Activated T-helper 1 cell treated with Interleukin-2 at 50 U/mL for 16 hours (primary cell): Measurements from ENCODE around the gene DIAPH3.
"Not testable (repeated sequence)": the region's sequence is repeated elsewhere in the genome, so short reads cannot be mapped to it uniquely, and the experiment has no call there.

ENCODE experiments used
- DNase-seq: peaks from one replicate; pipeline ENCODE4 v3.0.0-alpha.2; 2020; ENCODE audit warnings: low read depth

The DIAPH3 gene, protein sequence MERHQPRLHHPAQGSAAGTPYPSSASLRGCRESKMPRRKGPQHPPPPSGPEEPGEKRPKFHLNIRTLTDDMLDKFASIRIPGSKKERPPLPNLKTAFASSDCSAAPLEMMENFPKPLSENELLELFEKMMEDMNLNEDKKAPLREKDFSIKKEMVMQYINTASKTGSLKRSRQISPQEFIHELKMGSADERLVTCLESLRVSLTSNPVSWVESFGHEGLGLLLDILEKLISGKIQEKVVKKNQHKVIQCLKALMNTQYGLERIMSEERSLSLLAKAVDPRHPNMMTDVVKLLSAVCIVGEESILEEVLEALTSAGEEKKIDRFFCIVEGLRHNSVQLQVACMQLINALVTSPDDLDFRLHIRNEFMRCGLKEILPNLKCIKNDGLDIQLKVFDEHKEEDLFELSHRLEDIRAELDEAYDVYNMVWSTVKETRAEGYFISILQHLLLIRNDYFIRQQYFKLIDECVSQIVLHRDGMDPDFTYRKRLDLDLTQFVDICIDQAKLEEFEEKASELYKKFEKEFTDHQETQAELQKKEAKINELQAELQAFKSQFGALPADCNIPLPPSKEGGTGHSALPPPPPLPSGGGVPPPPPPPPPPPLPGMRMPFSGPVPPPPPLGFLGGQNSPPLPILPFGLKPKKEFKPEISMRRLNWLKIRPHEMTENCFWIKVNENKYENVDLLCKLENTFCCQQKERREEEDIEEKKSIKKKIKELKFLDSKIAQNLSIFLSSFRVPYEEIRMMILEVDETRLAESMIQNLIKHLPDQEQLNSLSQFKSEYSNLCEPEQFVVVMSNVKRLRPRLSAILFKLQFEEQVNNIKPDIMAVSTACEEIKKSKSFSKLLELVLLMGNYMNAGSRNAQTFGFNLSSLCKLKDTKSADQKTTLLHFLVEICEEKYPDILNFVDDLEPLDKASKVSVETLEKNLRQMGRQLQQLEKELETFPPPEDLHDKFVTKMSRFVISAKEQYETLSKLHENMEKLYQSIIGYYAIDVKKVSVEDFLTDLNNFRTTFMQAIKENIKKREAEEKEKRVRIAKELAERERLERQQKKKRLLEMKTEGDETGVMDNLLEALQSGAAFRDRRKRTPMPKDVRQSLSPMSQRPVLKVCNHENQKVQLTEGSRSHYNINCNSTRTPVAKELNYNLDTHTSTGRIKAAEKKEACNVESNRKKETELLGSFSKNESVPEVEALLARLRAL

DNA sequence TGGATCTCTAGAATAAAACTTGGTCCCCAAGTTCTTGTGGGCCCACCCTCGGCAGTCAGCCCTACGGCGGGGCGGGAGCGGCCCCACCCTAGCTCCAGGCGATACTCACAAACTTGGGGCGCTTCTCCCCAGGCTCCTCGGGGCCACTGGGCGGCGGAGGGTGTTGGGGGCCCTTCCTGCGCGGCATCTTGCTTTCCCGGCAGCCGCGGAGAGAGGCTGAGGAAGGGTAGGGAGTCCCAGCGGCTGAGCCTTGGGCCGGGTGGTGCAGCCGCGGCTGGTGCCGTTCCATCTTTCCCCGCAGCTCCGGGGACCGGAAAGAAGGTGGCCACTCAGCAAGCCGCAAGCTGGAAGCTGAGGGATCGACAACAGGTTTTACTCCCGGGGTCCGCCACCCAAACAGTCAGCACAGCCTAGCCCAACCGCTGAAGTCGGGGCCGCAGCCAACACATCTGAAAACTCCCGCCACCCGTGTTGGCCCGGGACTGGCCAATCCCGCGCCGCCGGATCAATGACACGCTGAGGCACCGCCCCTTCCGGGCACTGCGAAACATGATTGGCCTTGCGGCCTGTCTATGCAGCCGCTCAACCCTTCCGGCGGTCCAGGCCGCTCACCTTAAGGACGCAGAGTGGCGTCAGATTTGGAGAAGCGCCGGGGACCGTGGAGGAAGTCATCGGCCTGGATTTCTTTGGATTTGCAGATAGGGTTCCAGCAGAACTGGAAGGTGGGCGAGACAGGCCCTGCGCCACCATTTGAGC lies at the start of gene DIAPH3:
Gene DIAPH3 (minus strand): TSS at position 451 of the 756 bp plus-strand sequence. CDS start 162 bp downstream, at position 289.
- DNase-seq: peak; percentile 85

DNA sequence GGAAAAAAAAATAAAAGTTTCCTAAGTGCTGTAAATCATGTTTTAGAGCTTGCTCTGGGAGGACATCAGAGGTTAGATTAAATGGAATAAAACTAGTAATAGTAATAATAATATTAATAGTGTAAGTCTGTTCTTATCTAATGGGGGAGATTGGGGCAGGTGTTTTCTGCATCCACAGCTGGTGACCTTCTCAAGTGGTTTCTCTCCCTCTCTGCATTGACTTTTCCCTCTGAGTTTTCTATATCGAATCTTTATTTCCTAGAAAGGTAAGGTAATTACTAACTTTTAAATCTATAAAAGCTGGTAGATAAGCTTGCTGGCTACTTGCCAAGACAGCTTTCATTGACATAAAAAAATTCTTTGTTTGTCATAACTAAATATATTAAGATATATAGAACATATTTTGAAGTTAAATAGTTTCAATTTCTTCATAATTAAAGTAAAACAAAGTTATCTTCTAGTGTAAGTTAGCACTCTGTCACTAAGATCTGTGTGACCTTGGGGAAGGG lies 49.6 kb upstream of the DIAPH3 start:
- no peak for DNase-seq

DNA sequence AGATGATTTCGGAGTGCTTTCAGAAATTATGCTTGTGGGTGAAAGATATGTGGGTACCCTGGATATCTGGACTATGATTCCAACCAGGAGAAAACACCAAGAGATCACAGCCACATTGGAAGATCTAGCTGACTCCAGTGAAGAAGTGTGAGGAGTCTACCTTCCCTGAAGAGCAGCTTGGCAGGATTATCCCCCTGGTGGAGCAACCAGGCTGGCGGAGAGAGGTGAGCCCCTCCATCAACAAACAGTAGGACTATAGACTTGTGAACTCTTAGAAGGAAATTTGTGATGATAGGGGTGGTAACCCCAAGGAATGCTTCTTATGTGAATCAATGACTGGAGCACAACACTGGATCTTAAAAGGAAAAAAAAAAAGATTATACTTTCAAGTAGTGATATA lies 47.8 kb upstream of the DIAPH3 start:
- DNase-seq: no peak

- no peak for DNase-seq
These were observed 47.0 kb upstream of the DIAPH3 start for GRCh38 chr13:60210510-60211330.

DNA sequence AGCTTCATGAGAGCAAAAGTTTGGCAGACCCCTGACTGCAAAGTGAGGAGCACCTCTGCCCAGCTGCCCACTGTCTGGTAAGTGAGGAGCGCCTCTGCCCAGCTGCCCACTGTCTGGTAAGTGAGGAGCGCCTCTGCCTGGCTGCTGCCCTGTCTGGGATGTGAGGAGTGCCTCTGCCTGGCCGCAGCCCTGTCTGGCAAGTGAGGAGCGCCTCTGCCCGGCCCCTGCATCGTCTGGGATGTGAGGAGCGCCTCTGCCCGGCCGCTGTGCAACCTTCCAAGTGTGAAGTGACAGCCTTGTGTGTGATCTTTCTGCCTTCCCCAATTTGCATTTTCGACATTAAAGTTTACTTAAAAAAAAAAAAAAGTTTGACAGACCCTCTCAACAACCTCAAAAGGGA lies 41.8 kb upstream of the DIAPH3 start:
- DNase-seq: not testable (repeated sequence)

DNA sequence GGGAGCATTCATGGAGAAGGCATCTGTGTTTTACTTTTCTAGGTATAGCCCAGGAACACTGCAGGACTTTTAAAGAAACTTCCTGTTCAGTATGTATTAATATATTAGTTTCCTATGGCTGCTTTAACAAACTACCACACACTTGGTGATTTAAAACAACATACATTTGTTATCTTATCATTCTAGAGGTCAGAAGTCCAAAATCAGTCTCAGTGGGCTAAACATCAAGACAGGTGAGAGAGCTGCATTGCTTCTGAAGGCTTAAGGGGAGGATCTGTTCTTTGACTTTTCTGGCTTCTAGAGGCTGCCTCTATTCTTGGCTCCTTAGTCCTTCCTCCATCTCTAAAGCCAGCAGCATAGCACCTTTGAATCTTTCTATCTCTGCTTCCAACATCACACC lies 37.6 kb upstream of the DIAPH3 start:
- no peak for DNase-seq

- not testable (repeated sequence) for DNase-seq
These were observed 32.2 kb upstream of the DIAPH3 start for GRCh38 chr13:60195893-60196292.

DNA sequence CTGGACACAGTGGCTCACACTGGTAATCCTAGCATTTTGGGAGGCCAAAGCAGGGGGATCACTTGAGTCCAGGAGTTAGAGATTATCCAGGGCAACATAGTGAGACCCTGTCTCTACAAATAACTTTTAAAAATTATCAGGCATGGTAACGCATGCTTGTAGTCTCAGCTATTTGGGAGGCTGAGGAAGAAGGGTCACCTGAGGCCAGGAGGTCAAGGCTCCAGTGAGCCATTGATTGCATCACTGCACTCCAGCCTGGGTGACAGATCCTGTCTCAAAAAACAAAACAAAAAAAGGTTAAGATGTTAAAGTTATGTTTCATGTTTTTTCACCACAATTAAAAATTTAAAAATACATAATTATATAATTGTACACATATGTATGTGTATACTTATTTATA lies 19.2 kb upstream of the DIAPH3 start:
- no peak for DNase-seq

DNA sequence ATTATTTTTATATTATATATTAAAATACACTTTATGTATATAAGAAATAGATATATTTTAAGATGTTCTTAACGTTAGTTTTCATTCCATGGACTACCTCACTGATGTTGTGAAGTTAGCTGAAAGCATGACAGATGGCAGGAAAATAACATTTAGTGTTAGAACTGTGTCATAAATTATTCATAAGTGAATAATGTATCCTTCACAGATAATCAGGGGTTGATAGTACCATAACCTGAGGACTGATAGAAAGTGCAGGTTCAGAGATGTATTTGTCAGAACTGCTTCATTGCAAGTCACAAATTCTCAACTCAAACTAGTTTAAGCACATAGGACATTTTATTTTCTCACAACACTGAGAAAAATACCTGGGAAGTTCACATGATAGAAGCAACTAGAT lies 14.6 kb upstream of the DIAPH3 start:
- no peak for DNase-seq

DNA sequence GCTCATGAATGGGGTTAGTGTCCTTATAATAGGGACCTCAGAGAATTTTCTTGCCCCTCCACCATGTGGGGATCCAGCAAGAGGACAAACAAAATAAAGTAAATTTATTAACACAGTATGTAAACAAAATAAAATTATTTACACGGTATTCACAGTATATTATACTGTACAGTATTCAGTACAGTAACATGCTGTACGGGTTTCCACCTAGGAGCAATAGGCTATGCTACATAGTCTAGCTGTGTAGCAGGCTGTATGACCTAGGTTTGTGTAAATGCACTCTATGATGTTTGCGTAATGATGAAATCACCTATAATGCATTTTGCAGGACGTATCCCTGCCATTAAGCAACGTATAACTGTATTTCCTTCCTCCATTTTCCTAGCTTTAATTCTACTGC lies 11.8 kb upstream of the DIAPH3 start:
- no peak for DNase-seq

DNA sequence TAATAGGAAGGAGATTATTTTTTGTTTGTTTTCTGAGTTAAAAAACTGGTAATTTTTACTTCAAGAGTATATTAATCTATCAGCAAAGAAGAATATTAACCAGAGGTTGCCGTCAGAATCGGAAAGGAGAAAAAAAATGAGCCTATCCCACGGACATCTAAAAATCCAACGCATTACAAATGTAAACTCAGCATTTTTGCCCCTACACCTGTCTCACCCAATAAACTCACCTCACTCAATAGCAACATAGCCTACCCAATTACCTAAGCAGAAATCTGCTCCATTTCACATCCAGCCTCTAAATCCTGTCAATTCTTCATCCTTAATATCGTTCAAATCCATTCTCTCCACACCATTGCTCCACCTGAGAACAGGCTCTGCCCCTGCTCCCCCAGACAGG lies 10.4 kb upstream of the DIAPH3 start:
- DNase-seq: no peak

GRCh38 chr13:60172111-60172510 lies 8.4 kb upstream of the DIAPH3 start:
- DNase-seq: no peak

- no peak for DNase-seq
These were observed 6.7 kb upstream of the DIAPH3 start for GRCh38 chr13:60170414-60170813.

GRCh38 chr13:60169239-60170031 lies 5.7 kb upstream of the DIAPH3 start:
- DNase-seq: no peak

- DNase-seq: no peak
These were observed 3.4 kb upstream of the DIAPH3 start for GRCh38 chr13:60167121-60167520.

DNA sequence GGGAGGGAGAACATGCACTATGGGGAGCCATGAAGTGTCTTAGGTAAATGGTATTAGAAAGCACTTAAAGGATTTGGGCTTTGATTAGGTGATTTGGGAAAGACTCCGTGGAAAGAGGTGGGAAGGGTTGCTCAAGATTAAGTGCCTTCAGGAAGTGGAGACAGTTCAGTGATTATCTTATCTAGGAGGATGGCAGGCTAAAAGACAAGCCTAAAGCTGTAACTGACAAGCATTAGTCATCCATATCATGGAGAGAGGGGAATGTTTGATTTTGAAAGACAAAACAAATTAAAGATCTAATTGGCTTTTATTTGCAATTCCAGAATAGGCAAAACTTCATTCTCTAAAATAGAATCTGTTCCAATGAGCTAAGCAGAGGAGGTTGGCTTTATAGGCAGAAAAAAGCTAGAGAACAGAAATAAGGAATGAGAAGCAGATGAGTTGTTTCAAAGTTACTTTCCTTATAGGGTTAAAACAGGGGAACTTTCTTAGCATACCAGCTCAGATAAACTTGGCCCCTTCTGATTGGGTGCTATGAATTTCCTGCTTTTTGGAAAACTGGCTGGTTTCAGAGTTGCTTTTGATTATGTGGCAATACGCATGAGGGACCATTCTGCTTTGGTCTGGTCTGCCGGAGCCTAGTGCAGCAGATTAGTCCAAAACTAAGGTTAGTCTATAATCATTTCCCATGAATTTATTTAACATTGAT lies 1.8 kb upstream of the DIAPH3 start:
- DNase-seq: no peak

GRCh38 chr13:60164234-60164889 lies 634 bp upstream of the DIAPH3 start:
- DNase-seq: no peak

DNA sequence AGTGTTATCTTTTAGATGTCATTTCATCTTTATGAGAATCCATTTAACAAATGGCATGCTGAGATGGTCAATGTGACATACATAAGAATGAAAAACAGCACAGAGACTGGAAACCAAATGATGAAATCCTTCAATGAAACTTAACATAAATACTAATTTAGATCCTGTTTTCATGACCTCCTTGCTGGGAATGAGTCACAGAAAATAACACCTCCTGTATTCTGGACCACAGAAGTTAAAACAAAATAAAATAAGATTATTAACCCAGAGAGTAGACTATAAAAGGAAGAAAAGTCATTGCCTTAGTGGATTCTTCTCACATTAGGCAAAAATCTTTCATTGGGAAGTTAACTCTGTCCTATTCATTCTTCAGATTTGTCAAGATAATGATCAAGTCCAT lies 1.6 kb downstream of the DIAPH3 start:
- DNase-seq: no peak
